HG03064 (cell line): Measurements from ENCODE around the gene ANKRD1.
"Not testable (repeated sequence)": the region's sequence is repeated elsewhere in the genome, so short reads cannot be mapped to it uniquely, and the experiment has no call there.

Experiments used
- ATAC-seq: cut with Tn5 transposase; IDR thresholded peaks from one replicate; pipeline ENCODE4 v1.9.1; 2021; ENCODE audit warnings: low read depth; ENCODE audit not compliant: unreplicated experiment

ANKRD1 gene

GRCh38 chr10:90920986-90921666, at the start of gene ANKRD1:
Gene ANKRD1 (minus strand): TSS chr10:90921087. CDS start chr10:90921027, 60 bp downstream.
- no peak for ATAC-seq

GRCh38 chr10:90969947-90970673, 49.2 kb upstream of the ANKRD1 start:
- ATAC-seq, result no peak

- ATAC-seq, result no peak
Observed at GRCh38 chr10:90969121-90969534, 48.2 kb upstream of the ANKRD1 start.

- ATAC-seq, result no peak
Observed at GRCh38 chr10:90968328-90969081, 47.6 kb upstream of the ANKRD1 start.

- ATAC-seq, result no peak
Observed at GRCh38 chr10:90967865-90968264, 47.0 kb upstream of the ANKRD1 start.

GRCh38 chr10:90966146-90966545, 45.3 kb upstream of the ANKRD1 start:
- no peak for ATAC-seq

GRCh38 chr10:90965720-90966119, 44.8 kb upstream of the ANKRD1 start:
- ATAC-seq, result no peak

GRCh38 chr10:90964781-90965465, 44.0 kb upstream of the ANKRD1 start:
- no peak for ATAC-seq

GRCh38 chr10:90963331-90963730, 42.4 kb upstream of the ANKRD1 start:
- ATAC-seq, result no peak

GRCh38 chr10:90960355-90960814, 39.5 kb upstream of the ANKRD1 start:
- peak; percentile 83 for ATAC-seq

- ATAC-seq, result no peak
Observed at GRCh38 chr10:90959826-90960225, 38.9 kb upstream of the ANKRD1 start.

GRCh38 chr10:90958781-90959180, 37.9 kb upstream of the ANKRD1 start:
- ATAC-seq, result no peak

- ATAC-seq, result no peak
Observed at GRCh38 chr10:90947030-90947960, 26.4 kb upstream of the ANKRD1 start.

GRCh38 chr10:90945491-90946070, 24.7 kb upstream of the ANKRD1 start:
- ATAC-seq, result no peak

- no peak for ATAC-seq
Observed at GRCh38 chr10:90944749-90945148, 23.9 kb upstream of the ANKRD1 start.

- not testable (repeated sequence) for ATAC-seq
Observed at GRCh38 chr10:90942980-90943379, 22.1 kb upstream of the ANKRD1 start.

- ATAC-seq, result no peak
Observed at GRCh38 chr10:90939648-90940047, 18.8 kb upstream of the ANKRD1 start.

GRCh38 chr10:90939116-90939515, 18.2 kb upstream of the ANKRD1 start:
- no peak for ATAC-seq

- no peak for ATAC-seq
Observed at GRCh38 chr10:90937645-90938258, 16.9 kb upstream of the ANKRD1 start.
